SU-DHL-6 (cell line): ENCODE data around the gene CACNG5.

Experiments used
- H2AFZ ChIP-seq: fragments of 200-600 bp; sonication (generic); 2 replicates; pipeline ENCODE4 v1.6.1; 2014; ENCODE audit warnings: low read depth, mild to moderate bottlenecking, moderate library complexity, mixed read lengths, antibody characterized with exemption, low read length; ENCODE audit not compliant: severe bottlenecking
- H3F3A ChIP-seq: fragments of 200-600 bp; shearing (Covaris generic); 2 replicates; pipeline ENCODE4 v1.6.0; 2016; ENCODE audit warnings: antibody characterized with exemption, mild to moderate bottlenecking; ENCODE audit not compliant: insufficient read depth
- H3K27ac ChIP-seq: fragments of 200-600 bp; sonication (generic); 2 replicates; pipeline ENCODE4 v1.5.1; 2016; ENCODE audit warnings: low read depth, mild to moderate bottlenecking, low read length, moderate library complexity, mixed read lengths
- H3K27me3 ChIP-seq: fragments of 200-600 bp; sonication (generic), shearing (Covaris generic); 2 replicates; pipeline ENCODE4 v1.6.0; 2014; ENCODE audit warnings: mild to moderate bottlenecking, low read length
- H3K36me3 ChIP-seq: fragments of 200-600 bp; sonication (generic); 2 replicates; pipeline ENCODE4 v1.6.1; 2014; ENCODE audit warnings: mild to moderate bottlenecking, low read length, mixed read lengths
- H3K4me2 ChIP-seq: fragments of 300-600, 200-600 bp; shearing (Covaris generic), sonication (generic); 2 replicates; pipeline ENCODE4 v1.6.0; 2014; ENCODE audit warnings: low read length, low read depth, mild to moderate bottlenecking; ENCODE audit not compliant: poor library complexity, severe bottlenecking
- H3K4me3 ChIP-seq: fragments of 200-600 bp; sonication (generic); 2 replicates; pipeline ENCODE4 v1.5.1; 2014; ENCODE audit warnings: antibody characterized with exemption, low read length, mild to moderate bottlenecking, mixed read lengths; ENCODE audit not compliant: insufficient read depth, poor library complexity, severe bottlenecking
- H3K79me2 ChIP-seq: fragments of 200-600 bp; sonication (generic); 2 replicates; pipeline ENCODE4 v1.6.1; 2014; ENCODE audit warnings: mild to moderate bottlenecking, low read length, moderate library complexity; ENCODE audit not compliant: insufficient read depth
- H3K9ac ChIP-seq: fragments of 200-600 bp; sonication (generic); 2 replicates; pipeline ENCODE4 v1.7.0; 2014; ENCODE audit warnings: mild to moderate bottlenecking, low read length
- H3K9me2 ChIP-seq: fragments of 200-600 bp; sonication (generic); replicated peaks from 2 replicates; pipeline ENCODE4 v1.6.1; 2014; ENCODE audit warnings: low read length; ENCODE audit not compliant: insufficient read depth
- H3K9me3 ChIP-seq: fragments of 200-600 bp; sonication (generic); 2 replicates; pipeline ENCODE4 v1.6.1; 2014; ENCODE audit warnings: low read length, mixed read lengths; ENCODE audit not compliant: insufficient read depth
- H4K20me1 ChIP-seq: fragments of 200-600 bp; sonication (generic); 2 replicates; pipeline ENCODE4 v1.6.1; 2014; ENCODE audit warnings: low read depth, mild to moderate bottlenecking, antibody characterized with exemption, low read length, moderate library complexity, mixed read lengths
- CTCF ChIP-seq: fragments of 200-600 bp; sonication (generic); IDR thresholded peaks from one replicate; pipeline ENCODE4 v1.5.1; 2017; ENCODE audit warnings: antibody characterized with exemption, mild to moderate bottlenecking, low read length, moderate library complexity; ENCODE audit not compliant: insufficient read depth, poor library complexity, severe bottlenecking
- EZH2phosphoT487 ChIP-seq: fragments of 200-600 bp; sonication (generic), shearing (Covaris generic); conservative IDR thresholded peaks from 2 replicates; pipeline ENCODE4 v1.6.1; 2018; ENCODE audit warnings: mild to moderate bottlenecking, antibody characterized with exemption, low read length, moderate library complexity, mixed read lengths

CACNG5 gene

GRCh38 chr17:66850692-66851091, 15.8 kb downstream of the CACNG5 start:
- Histone ChIP-seq H3K9me3 (0 out of 2 replicates have a peak, but pooled peaks cover 5% of the 10 kb centered on the region), H3K9ac (no peak overlapping the region), H3K27me3 (no peaks in the 10 kb centered on the region), H3F3A (no peaks in the 10 kb centered on the region), H3K9me2 (no peaks in the 10 kb centered on the region), H3K36me3 (no peaks in the 10 kb centered on the region), H3K4me3 (no peak overlapping the region), H3K79me2 (no peaks in the 10 kb centered on the region), H3K27ac (no peak overlapping the region), H3K4me2 (no peak overlapping the region), H2AFZ (no peak overlapping the region), H4K20me1 (no peaks in the 10 kb centered on the region)
- TF ChIP-seq CTCF (no peak), EZH2phosphoT487 (no peak)

DNA sequence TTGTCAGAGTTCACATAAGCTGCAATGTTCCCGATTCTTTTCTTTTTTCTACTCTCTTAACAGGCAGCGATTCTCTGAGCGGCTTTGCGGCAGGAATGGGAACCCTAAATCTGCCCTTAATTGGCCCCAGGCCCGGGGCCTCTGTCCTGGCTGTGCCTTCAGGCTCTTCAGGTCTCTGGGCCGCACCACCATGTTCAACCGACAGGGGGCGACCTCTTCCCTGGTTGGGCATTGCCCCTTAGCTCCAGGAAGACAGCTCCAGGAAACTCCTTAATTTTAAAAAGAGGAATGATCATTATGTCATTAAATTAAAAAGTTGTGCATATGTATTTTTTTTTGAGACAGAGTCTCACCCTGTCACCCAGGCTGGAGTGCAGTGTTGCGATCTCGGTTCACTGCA, 20.3 kb downstream of the CACNG5 start:
- H3F3A ChIP-seq = no peaks in the 10 kb centered on the region
- H3K9me2 ChIP-seq = no peaks in the 10 kb centered on the region
- no peak overlapping the region for H3K27ac ChIP-seq
- no peaks in the 10 kb centered on the region for H4K20me1 ChIP-seq
- no peak for TF ChIP-seq EZH2phosphoT487
- peak; percentile 57 for TF ChIP-seq CTCF
- no peaks in the 10 kb centered on the region for H3K79me2 ChIP-seq
- H3K9me3 ChIP-seq = no peaks in the 10 kb centered on the region
- no peak overlapping the region for H3K4me3 ChIP-seq
- no peaks in the 10 kb centered on the region for H3K36me3 ChIP-seq
- no peak overlapping the region for H2AFZ ChIP-seq
- no peaks in the 10 kb centered on the region for H3K27me3 ChIP-seq
- no peak overlapping the region for H3K9ac ChIP-seq
- H3K4me2 ChIP-seq = no peak overlapping the region

DNA sequence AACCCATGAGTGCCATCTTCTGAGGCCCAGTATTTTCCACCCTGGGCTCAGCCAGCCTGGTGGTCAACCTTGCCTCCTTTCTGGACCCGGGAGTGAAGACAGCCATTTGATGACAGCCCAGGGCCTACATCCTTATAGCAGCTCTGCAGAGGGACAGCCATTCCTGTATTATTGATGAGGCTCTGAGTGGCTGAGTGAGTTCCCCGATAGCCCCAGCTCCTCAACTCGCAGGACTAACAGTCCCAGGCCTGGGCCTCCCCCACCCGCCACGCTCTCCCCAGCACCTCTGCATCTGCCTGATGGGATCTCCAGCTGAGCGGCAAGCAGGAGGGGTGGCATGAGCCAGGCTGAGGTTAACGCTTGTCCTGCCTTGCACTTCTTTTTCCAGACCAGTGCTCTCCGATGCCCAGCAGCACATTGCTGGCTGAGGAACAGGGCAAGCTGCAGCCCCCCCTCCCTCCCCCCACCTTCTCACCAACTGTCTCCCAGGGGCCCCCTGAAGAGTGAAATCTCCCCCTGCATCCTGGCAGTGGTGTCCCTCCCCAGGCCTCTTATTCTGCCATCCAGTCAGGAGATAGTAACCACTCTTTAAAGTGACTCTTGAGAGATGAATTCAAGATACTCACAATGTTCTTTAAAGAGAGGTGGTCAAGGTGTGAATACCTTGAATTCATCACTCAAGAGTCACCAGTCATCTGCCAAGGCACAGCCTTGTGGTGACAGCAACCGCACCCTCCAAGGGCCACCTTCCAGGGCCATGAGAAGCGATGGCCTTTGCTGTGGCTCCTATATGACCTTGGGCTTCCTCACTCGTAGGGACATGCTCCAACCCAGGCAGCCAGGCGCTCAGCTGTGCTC, 23.5 kb downstream of the CACNG5 start:
- H3K27ac ChIP-seq = no peak overlapping the region
- no peaks in the 10 kb centered on the region for H3K27me3 ChIP-seq
- no peak overlapping the region for H3K4me3 ChIP-seq

More for the DNA sequence above, 23.5 kb downstream of the CACNG5 start:
- Histone ChIP-seq H3K9me3 (no peaks in the 10 kb centered on the region), H3K79me2 (no peaks in the 10 kb centered on the region), H3K4me2 (no peak overlapping the region), H3K36me3 (no peaks in the 10 kb centered on the region), H3F3A (no peaks in the 10 kb centered on the region), H4K20me1 (no peaks in the 10 kb centered on the region), H3K9me2 (no peaks in the 10 kb centered on the region), H2AFZ (no peak overlapping the region), H3K9ac (no peak overlapping the region)
- no peak for TF ChIP-seq EZH2phosphoT487
- no peak for TF ChIP-seq CTCF
